ENCODE results near the gene HTR3D.

DNA sequence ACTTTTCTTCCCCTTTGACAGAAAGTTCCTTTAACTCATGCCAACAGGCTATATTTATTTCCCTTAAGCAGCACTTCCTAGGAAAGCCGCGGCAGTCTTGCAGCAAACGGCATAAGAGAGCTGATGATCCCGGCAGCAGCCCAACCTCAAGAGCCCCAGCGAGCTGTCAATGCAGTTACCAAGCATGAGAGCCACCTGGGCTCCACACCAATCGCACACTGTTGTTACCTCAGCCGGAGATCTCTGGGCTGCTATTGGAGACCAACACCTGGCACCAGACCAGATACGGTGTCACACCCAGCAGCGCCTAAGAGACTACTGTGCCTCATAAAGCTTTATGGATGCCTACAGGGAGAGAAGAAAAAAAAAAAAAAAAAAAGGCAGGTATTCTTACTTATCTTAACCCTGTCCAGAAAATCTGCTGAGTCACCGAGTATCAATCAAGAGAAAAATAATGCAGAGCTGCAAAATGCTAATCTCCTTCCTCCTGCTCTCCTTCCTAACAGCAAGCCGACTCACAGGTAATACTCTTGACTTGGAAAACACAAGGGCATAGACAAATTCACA is 25.5 kb upstream of the HTR3D start:
- TF ChIP-seq, protein P1, sequence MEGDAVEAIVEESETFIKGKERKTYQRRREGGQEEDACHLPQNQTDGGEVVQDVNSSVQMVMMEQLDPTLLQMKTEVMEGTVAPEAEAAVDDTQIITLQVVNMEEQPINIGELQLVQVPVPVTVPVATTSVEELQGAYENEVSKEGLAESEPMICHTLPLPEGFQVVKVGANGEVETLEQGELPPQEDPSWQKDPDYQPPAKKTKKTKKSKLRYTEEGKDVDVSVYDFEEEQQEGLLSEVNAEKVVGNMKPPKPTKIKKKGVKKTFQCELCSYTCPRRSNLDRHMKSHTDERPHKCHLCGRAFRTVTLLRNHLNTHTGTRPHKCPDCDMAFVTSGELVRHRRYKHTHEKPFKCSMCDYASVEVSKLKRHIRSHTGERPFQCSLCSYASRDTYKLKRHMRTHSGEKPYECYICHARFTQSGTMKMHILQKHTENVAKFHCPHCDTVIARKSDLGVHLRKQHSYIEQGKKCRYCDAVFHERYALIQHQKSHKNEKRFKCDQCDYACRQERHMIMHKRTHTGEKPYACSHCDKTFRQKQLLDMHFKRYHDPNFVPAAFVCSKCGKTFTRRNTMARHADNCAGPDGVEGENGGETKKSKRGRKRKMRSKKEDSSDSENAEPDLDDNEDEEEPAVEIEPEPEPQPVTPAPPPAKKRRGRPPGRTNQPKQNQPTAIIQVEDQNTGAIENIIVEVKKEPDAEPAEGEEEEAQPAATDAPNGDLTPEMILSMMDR (IDR thresholded peaks at IDR 0.05; ENCODE audit: low read depth, low read length): no peak
- no peak for TF ChIP-seq EZH2phosphoT487 (IDR thresholded peaks at IDR 0.05; ENCODE audit: low read depth)
